PC-3 (cell line): Measurements from ENCODE around the gene FARS2. TPM values are rescaled to one million over a fixed set of nuclear protein-coding genes. Genes with fewer than 3 reads are reported as not detected.

Experiments
- ATAC-seq: fragments of 200-7000 bp; cut with Tn5 transposase; 2 replicates; pipeline ENCODE4 v1.9.1; 2020; ENCODE audit warnings: mild to moderate bottlenecking, moderate library complexity
- BruUV-seq: library from RNA; stranded (reverse); fragments of 400-500 nt; replicated peaks from 2 replicates; lab custom pipeline; 2021; lab: Mats Ljungman, UMichigan
- CTCF ChIA-PET: fragments of 300-600 bp; sonication (Branson Sonifier 250); formaldehyde crosslinking; loops from one replicate; lab custom pipeline; 2022; ENCODE audit warnings: antibody characterized with exemption; lab: Charles Lee
- POLR2A ChIA-PET: fragments of 300-600 bp; sonication (Branson Sonifier 250); formaldehyde crosslinking; loops from one replicate; lab custom pipeline; 2022; ENCODE audit warnings: antibody characterized with exemption; ENCODE audit not compliant: unreplicated experiment; lab: Charles Lee
- DNase-seq: peaks from one replicate; pipeline ENCODE4 v3.0.0-alpha.2; 2015
- H2AFZ ChIP-seq: fragments of 300-600 bp; sonication (generic); 2 replicates; pipeline ENCODE4 v1.6.0; 2016; ENCODE audit warnings: antibody characterized with exemption, low read length
- H3F3A ChIP-seq: fragments of 300-600 bp; sonication (generic); one replicate; pipeline ENCODE4 v1.6.0; 2017; ENCODE audit warnings: antibody characterized with exemption, low read length, control low read depth, mild to moderate bottlenecking; ENCODE audit not compliant: unreplicated experiment
- H3K27ac ChIP-seq: fragments of 300-600 bp; sonication (generic); 2 replicates; pipeline ENCODE4 v1.5.1; 2016; ENCODE audit warnings: mild to moderate bottlenecking, low read length
- H3K27me3 ChIP-seq: fragments of 300-600 bp; sonication (generic); 2 replicates; pipeline ENCODE4 v1.6.1; 2016; ENCODE audit warnings: low read length, mixed read lengths
- H3K36me3 ChIP-seq: fragments of 300-600 bp; sonication (generic); 2 replicates; pipeline ENCODE4 v1.6.1; 2016; ENCODE audit warnings: low read depth, mixed run types, low read length, mixed read lengths
- H3K4me1 ChIP-seq: fragments of 300-600 bp; sonication (generic); 2 replicates; pipeline ENCODE4 v1.5.1; 2016; ENCODE audit warnings: low read length; ENCODE audit not compliant: insufficient read depth
- H3K4me2 ChIP-seq: fragments of 300-600 bp; sonication (generic); 2 replicates; pipeline ENCODE4 v1.6.0; 2016; ENCODE audit warnings: low read length
- H3K4me3 ChIP-seq: fragments of 300-600 bp; sonication (generic); 2 replicates; pipeline ENCODE4 v1.5.1; 2016; ENCODE audit warnings: mild to moderate bottlenecking, low read length, mixed read lengths
- H3K79me2 ChIP-seq: fragments of 300-600 bp; sonication (generic); 2 replicates; pipeline ENCODE4 v1.6.1; 2017; ENCODE audit warnings: low read length, mixed read lengths
- H3K9ac ChIP-seq: fragments of 300-600 bp; sonication (generic); 2 replicates; pipeline ENCODE4 v1.6.0; 2016; ENCODE audit warnings: mild to moderate bottlenecking, low read length
- H3K9me2 ChIP-seq: fragments of 300-600 bp; sonication (generic); replicated peaks from 2 replicates; pipeline ENCODE4 v1.6.1; 2016; ENCODE audit warnings: mixed run types, low read length, mixed read lengths
- H3K9me3 ChIP-seq: fragments of 300-600 bp; sonication (generic); 2 replicates; pipeline ENCODE4 v1.6.1; 2016; ENCODE audit warnings: low read length, mixed read lengths
- H4K20me1 ChIP-seq: fragments of 300-600 bp; sonication (generic); 2 replicates; pipeline ENCODE4 v1.6.1; 2016; ENCODE audit warnings: low read length, mixed read lengths
- EZH2 ChIP-seq: fragments of 300-600 bp; sonication (generic); IDR thresholded peaks from one replicate; pipeline ENCODE4 v1.6.1; 2017; ENCODE audit warnings: antibody characterized with exemption, mild to moderate bottlenecking, low read length; ENCODE audit not compliant: unreplicated experiment
- EZH2phosphoT487 ChIP-seq: fragments of 300-600 bp; sonication (generic); IDR thresholded peaks from 2 replicates; pipeline ENCODE4 v1.6.1; 2018; ENCODE audit warnings: mild to moderate bottlenecking, antibody characterized with exemption, low read length, borderline replicate concordance
- intact Hi-C: fragments of 100-400 bp; cut with micrococcal nuclease; formaldehyde crosslinking; loops from 2 replicates; pipeline ENCODE4 v1.9.0; 2023
- total RNA-seq: library from RNA; depleted of rRNA; stranded (reverse); fragments of >200 nt; gene quantifications from 2 replicates; pipeline ENCODE4 v1.2.3, GENCODE V29; 2014
- TF ChIP-seq, protein P1 (sequence below): fragments of 300-600 bp; sonication (generic); conservative IDR thresholded peaks from 2 replicates; pipeline ENCODE4 v1.5.1; 2017; ENCODE audit warnings: antibody characterized with exemption, low read depth, mild to moderate bottlenecking, low read length

FARS2 gene
- total RNA-seq, 1 experiment from 2014 or later, result 23.0 TPM

DNA sequence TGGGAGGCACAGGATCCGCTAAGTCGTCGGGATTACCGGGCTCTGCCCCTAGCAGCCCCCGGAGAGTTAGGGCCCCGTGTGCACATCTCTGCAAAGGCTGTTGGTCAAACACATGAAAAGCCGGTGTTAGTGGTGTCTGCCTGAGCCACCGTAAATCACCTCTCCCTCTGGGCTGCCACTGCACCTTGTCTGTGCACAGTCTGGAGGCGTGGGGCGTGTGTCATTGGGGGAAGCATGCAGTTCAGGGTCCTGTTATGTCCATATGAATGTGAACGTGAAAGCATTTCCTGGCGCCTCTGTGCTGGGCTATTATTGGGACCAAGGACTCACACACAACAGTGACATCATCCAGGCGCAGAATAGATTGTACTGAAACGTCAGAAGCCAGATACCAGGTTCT is 439.9 kb downstream of the FARS2 start:
- Histone ChIP-seq H4K20me1 (no peaks in the 10 kb centered on the region), H3K9ac (no peak overlapping the region), H3K79me2 (no peaks in the 10 kb centered on the region), H3F3A (no peaks in the 10 kb centered on the region), H3K36me3 (no peaks in the 10 kb centered on the region), H3K27me3 (no peaks in the 10 kb centered on the region), H3K4me1 (no peaks in the 10 kb centered on the region), H3K27ac (no peak overlapping the region), H3K9me2 (no peaks in the 10 kb centered on the region), H3K9me3 (no peaks in the 10 kb centered on the region), H2AFZ (no peak overlapping the region), H3K4me3 (no peak overlapping the region), H3K4me2 (no peak overlapping the region)
- intact Hi-C loops, result no loop called here
- CTCF ChIA-PET, result no interaction called here
- TF ChIP-seq EZH2 (no peak), EZH2phosphoT487 (no peak)
- TF ChIP-seq, protein P1, sequence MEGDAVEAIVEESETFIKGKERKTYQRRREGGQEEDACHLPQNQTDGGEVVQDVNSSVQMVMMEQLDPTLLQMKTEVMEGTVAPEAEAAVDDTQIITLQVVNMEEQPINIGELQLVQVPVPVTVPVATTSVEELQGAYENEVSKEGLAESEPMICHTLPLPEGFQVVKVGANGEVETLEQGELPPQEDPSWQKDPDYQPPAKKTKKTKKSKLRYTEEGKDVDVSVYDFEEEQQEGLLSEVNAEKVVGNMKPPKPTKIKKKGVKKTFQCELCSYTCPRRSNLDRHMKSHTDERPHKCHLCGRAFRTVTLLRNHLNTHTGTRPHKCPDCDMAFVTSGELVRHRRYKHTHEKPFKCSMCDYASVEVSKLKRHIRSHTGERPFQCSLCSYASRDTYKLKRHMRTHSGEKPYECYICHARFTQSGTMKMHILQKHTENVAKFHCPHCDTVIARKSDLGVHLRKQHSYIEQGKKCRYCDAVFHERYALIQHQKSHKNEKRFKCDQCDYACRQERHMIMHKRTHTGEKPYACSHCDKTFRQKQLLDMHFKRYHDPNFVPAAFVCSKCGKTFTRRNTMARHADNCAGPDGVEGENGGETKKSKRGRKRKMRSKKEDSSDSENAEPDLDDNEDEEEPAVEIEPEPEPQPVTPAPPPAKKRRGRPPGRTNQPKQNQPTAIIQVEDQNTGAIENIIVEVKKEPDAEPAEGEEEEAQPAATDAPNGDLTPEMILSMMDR, result no peak
- ATAC-seq (no peak), DNase-seq (no peak)
- no TSS peak for BruUV-seq
- POLR2A ChIA-PET, result no interaction called here

DNA sequence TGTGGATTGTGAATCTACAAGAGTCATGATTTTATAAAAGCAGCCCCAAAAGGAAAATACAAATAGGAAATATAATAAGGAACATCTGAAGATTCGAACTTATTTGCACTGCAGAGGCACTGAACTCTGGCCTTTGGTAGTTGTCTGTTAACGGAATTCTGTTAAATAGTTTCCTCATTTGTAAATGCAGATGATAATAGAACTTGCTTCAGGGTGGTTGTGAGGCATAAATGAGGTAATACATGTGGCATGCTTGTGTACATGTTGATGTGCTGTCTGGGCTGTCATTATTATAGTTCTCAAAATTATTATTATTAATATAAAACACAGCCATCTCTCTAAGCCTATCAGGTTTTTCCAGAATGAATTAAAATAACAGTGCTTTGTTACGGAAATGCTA is 443.4 kb downstream of the FARS2 start:
- POLR2A ChIA-PET, result no interaction called here
- no peak for ATAC-seq
- no peak overlapping the region for H3K4me3 ChIP-seq
- intact Hi-C loops, result no loop called here
- no peak overlapping the region for H3K27ac ChIP-seq
- H3K27me3 ChIP-seq, result no peaks in the 10 kb centered on the region
- no peaks in the 10 kb centered on the region for H3K79me2 ChIP-seq
- BruUV-seq, result no TSS peak
- no peaks in the 10 kb centered on the region for H3F3A ChIP-seq
- no peaks in the 10 kb centered on the region for H3K9me2 ChIP-seq
- CTCF ChIA-PET, result no interaction called here
- H2AFZ ChIP-seq, result no peak overlapping the region
- no peaks in the 10 kb centered on the region for H4K20me1 ChIP-seq
- H3K9ac ChIP-seq, result no peak overlapping the region
- no peak for DNase-seq
- TF ChIP-seq EZH2, result no peak
- TF ChIP-seq EZH2phosphoT487, result no peak
- TF ChIP-seq, protein P1, result no peak
- H3K4me1 ChIP-seq, result no peaks in the 10 kb centered on the region
- no peak overlapping the region for H3K4me2 ChIP-seq
- H3K36me3 ChIP-seq, result no peaks in the 10 kb centered on the region
- H3K9me3 ChIP-seq, result no peaks in the 10 kb centered on the region

DNA sequence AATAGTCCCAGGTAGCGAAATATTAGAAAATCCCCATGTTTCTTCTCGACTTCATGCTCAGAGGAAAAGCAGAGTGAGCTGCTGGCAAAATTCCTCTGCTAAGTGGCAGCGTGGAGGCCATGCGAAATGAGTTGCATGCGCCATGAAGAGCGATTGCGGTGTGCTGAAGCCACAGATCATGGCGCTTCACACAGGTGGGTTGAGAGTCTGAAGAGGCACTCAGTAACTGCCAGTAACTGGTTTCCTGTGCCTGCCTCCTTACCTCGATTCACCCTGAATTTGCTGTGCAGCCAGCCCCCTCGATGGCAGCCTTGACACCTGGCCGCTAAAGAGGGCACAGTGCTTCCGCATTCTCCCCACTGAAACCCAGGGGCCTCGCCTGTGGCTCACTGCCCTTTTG is 443.9 kb downstream of the FARS2 start:
- no peaks in the 10 kb centered on the region for H3K4me1 ChIP-seq
- POLR2A ChIA-PET, result no interaction called here
- BruUV-seq, result no TSS peak
- no peak overlapping the region for H3K27ac ChIP-seq
- H3K9me2 ChIP-seq, result no peaks in the 10 kb centered on the region
- CTCF ChIA-PET, result no interaction called here
- intact Hi-C loops, result no loop called here
- H3K9me3 ChIP-seq, result no peaks in the 10 kb centered on the region
- H4K20me1 ChIP-seq, result no peaks in the 10 kb centered on the region
- no peaks in the 10 kb centered on the region for H3K27me3 ChIP-seq
- no peak overlapping the region for H3K9ac ChIP-seq
- H3K4me2 ChIP-seq, result no peak overlapping the region
- ATAC-seq (no peak), DNase-seq (no peak)
- H3F3A ChIP-seq, result no peaks in the 10 kb centered on the region
- H3K4me3 ChIP-seq, result no peak overlapping the region
- no peak for TF ChIP-seq EZH2
- TF ChIP-seq EZH2phosphoT487, result no peak
- TF ChIP-seq, protein P1, result no peak
- no peaks in the 10 kb centered on the region for H3K79me2 ChIP-seq
- H2AFZ ChIP-seq, result no peak overlapping the region
- no peaks in the 10 kb centered on the region for H3K36me3 ChIP-seq
